HUES48 (cell line): Measurements from ENCODE around the gene HIRA.

Experiments
- H3K27ac ChIP-seq: one replicate; pipeline ENCODE4 v1.7.0; 2013; ENCODE audit warnings: low read depth, low read length, inconsistent platforms
- H3K27me3 ChIP-seq: 2 replicates; pipeline ENCODE4 v1.6.1; 2013; ENCODE audit warnings: mild to moderate bottlenecking, low read length; ENCODE audit not compliant: control insufficient read depth, insufficient read depth
- H3K36me3 ChIP-seq: 2 replicates; pipeline ENCODE4 v1.6.1; 2013; ENCODE audit warnings: low read length; ENCODE audit not compliant: control insufficient read depth, insufficient read depth
- H3K4me1 ChIP-seq: 2 replicates; pipeline ENCODE4 v1.6.1; 2013; ENCODE audit warnings: mild to moderate bottlenecking, low read length; ENCODE audit not compliant: control insufficient read depth, insufficient read depth
- H3K4me3 ChIP-seq: 2 replicates; pipeline ENCODE4 v1.5.1; 2013; ENCODE audit warnings: mild to moderate bottlenecking, low read depth, low read length
- H3K9ac ChIP-seq: 2 replicates; pipeline ENCODE4 v1.6.1; 2013; ENCODE audit warnings: mild to moderate bottlenecking, low read depth, low read length, moderate library complexity
- H3K9me3 ChIP-seq: 2 replicates; pipeline ENCODE4 v1.6.1; 2013; ENCODE audit warnings: low read length; ENCODE audit not compliant: control insufficient read depth, insufficient read depth

The HIRA gene

DNA sequence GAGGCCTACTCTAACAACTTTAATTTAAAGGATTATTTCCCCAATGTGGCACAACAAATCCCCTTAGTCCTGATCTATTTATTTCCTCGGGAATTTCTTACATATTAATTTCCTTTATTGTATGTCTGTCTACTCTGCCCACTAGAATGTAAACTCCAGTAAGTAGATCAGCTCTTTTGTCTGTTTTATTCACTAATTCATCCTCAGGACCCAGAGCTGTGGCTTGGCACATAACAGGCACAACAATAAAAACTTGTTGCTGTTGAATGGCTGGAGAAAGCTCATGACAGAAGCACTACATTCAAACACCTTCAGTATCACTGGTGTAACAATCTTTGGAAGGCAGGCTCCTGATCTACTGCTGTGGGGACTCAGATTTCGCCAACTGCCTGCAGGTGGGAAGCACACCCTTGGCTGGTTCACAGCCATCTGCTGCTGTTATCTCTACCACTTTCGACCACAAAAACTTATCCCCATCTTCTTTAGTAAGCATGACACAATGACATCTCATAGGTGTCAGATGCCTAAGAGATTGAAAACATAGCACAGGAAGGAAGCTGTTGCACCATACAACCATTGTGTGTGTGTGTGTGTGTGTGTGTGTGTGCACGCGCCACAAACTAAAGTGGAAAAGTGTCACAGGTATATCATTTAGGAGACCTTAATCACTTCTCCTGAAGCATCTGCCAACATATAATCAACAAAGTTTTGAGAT, 11.9 kb downstream of the HIRA start:
- Histone ChIP-seq H3K36me3 (peaks cover 5% of the 10 kb centered on the region; the same call in 1 of the 2 replicates), H3K9me3 (no peaks in the 10 kb centered on the region), H3K27ac (no peak overlapping the region), H3K4me3 (no peak overlapping the region), H3K9ac (no peak overlapping the region), H3K4me1 (peaks cover 14% of the 10 kb centered on the region), H3K27me3 (no peaks in the 10 kb centered on the region)

DNA sequence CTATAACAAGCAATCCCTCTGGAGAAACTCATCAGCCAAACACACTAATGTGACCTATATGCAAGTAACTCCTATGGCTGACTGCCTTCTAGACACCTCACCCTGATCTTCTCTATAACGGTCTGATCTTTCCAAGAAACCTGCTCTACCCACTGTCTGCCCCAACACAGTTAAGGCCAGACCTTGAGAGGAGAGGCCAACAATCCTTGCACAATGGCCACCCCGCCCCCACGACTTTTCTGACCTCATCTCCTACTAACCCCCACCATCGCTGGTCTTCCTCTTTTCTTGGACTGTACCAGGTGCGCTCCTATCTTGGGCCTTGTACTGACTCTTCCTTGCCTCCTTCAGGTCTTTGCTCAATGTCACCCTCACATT, 12.5 kb downstream of the HIRA start:
- Histone ChIP-seq H3K27me3 (no peaks in the 10 kb centered on the region), H3K9ac (no peak overlapping the region), H3K36me3 (no peaks in the 10 kb centered on the region; the same call in 1 of the 2 replicates), H3K9me3 (no peaks in the 10 kb centered on the region), H3K4me3 (no peak overlapping the region), H3K4me1 (peaks cover 16% of the 10 kb centered on the region), H3K27ac (no peak overlapping the region)

DNA sequence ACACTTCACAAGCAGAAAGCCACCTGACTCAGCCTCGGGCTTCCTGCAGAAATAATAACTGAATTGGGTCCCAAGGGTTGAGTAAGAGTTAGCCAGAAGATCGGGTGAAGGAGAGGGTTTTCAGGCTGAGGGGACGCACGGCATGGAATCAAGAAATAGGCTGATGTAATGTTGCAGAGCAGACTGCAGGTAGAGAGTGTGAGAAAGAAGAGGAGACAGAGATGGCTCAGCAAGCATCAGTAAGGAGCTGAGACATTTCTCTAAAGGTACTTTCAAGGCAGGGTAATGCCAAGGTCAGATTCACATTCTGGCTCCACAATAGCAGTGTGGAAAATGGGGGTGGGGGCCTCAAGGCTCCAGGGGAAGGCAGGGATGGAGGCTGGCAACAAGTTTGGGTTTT, 18.6 kb downstream of the HIRA start:
- Histone ChIP-seq H3K36me3 (peaks cover 30% of the 10 kb centered on the region), H3K9me3 (no peaks in the 10 kb centered on the region), H3K27ac (no peak overlapping the region)

DNA sequence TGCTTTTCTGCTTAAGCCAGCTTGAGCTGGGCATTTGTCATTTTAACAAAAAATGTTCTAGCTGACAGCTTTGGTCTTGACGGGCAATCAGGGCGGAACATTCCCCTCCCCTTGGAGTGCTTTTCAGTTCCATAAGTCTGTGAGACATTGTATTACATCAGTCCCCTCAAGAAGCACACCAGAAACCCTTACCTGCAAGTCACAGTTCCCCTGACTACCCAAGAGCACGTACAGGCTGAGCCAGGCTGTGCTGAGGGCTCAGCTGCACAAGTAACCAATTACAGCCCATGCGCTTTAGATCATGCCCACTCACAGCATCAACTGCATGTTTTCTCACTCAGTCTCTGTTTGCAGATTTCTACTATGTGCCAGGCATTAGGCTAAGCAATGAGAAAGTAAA, 19.1 kb downstream of the HIRA start:
- no peak overlapping the region for H3K4me3 ChIP-seq

More for the DNA sequence above, 18.6 kb downstream of the HIRA start:
- H3K9ac ChIP-seq, result no peak overlapping the region
- H3K4me3 ChIP-seq, result no peak overlapping the region
- H3K4me1 ChIP-seq, result 0 out of 2 replicates have a peak, but pooled peaks cover 3% of the 10 kb centered on the region
- H3K27me3 ChIP-seq, result no peaks in the 10 kb centered on the region

DNA sequence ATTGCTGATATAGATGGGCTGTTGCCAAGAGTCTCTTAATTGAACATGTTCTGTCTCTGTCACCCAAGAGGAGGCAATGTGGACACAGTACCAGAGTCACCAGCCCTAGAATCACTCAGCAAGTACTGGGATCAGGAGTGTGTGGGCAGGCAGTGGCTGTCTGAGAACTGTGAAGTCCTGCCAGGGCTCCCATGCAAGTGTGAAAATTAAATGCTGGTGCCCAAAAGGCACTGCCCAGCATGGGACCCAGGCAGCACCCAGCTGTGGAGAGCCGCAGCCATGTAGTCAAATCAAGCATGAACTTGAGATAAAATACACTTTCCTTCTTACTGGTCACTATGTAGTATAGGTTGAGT, 19.9 kb downstream of the HIRA start:
- Histone ChIP-seq H3K9ac (no peak overlapping the region), H3K27me3 (no peaks in the 10 kb centered on the region), H3K9me3 (no peaks in the 10 kb centered on the region), H3K4me1 (0 out of 2 replicates have a peak, but pooled peaks cover 3% of the 10 kb centered on the region), H3K27ac (no peak overlapping the region), H3K4me3 (no peak overlapping the region), H3K36me3 (peaks cover 42% of the 10 kb centered on the region)

More for the DNA sequence above, 19.1 kb downstream of the HIRA start:
- H3K36me3 ChIP-seq, result peaks cover 34% of the 10 kb centered on the region
- H3K9ac ChIP-seq, result no peak overlapping the region
- no peaks in the 10 kb centered on the region for H3K9me3 ChIP-seq
- 0 out of 2 replicates have a peak, but pooled peaks cover 3% of the 10 kb centered on the region for H3K4me1 ChIP-seq
- H3K27ac ChIP-seq, result no peak overlapping the region
- H3K27me3 ChIP-seq, result no peaks in the 10 kb centered on the region

DNA sequence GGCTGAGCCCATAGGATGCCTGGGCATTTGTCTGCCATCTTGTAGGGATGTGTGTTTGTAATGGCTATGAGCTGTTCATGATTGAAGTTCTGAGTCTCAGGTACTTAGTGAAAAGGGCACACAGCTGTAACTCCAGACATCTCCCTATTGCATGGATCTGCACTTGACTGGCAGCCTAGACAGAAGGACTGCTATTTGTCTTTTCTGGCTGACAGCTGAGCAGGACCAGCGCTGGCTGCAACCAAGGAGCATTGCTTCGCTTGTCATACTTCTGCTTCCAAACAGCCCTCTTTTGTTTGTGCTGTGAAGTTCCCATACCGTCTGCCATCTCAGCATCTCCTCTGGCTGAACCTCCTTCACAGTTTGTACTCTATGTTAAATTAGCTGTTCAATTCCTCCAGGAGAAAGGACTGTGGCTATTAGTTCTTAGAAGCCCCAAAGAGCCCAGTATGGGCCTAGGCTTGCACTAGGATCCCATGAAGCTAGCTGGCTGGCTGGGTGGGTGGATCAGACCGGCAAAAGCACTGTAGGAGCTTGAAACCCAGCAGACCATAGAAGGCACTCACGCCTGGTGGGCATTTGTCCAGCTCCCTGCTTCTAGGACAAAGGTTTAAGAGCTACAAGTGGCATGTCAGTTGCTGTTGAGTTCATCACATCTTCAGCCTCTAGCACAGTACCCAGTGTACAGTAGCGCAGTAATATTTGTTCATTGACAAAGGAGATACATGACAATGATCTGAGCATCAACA, 20.4 kb downstream of the HIRA start:
- 0 out of 2 replicates have a peak, but pooled peaks cover 3% of the 10 kb centered on the region for H3K4me1 ChIP-seq
- H3K27ac ChIP-seq, result no peak overlapping the region
- no peak overlapping the region for H3K4me3 ChIP-seq
- H3K27me3 ChIP-seq, result no peaks in the 10 kb centered on the region
- H3K9ac ChIP-seq, result no peak overlapping the region
- H3K36me3 ChIP-seq, result peaks cover 48% of the 10 kb centered on the region
- H3K9me3 ChIP-seq, result no peaks in the 10 kb centered on the region

DNA sequence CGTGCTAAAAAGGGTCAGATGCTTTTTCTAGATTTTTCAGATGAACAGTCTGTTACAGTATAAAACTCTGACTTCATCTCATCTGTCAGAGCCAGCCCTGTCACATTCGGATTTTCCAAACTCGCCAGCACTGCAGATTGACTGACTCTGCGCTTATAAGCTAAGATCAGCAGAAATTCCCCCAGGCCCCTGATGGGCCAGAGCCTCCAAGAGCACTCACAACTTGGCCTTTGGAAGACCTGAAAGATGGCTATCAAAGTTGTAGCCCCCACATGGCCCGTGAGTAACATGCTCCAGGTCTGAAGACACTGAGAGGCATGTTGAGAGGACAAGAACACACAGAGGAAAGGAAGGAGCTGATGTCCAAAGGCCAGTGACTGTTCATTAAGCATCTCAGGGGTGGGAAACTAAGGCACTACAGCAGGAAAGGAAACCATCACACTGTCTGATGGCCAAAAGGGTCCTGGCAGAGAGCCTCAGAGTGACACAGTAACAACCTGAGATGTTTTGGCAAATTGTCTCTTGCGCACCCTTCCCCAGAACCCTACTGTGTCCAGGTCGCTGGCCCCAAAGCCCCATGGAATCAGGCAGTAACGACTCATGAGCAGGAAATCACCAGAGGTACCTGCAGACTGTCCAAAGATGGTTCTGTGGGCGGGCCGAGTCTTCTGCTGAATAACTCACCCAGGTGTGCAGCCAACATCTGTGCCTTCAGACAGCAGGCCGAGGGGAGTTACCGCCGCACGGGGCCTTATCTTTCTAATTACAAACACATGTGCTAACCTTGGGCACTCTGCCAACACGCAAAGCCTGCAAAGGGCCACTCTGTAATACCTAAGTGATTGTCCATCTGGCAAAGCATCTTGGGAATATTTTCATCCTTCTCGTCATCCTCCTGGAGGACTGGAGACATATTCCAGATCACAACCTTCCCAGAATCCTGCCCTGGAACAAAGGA, 23.6 kb downstream of the HIRA start:
- Histone ChIP-seq H3K4me1 (no peaks in the 10 kb centered on the region), H3K4me3 (no peak overlapping the region), H3K9ac (no peak overlapping the region), H3K27ac (no peak overlapping the region), H3K27me3 (no peaks in the 10 kb centered on the region), H3K36me3 (peaks cover 70% of the 10 kb centered on the region), H3K9me3 (no peaks in the 10 kb centered on the region)

DNA sequence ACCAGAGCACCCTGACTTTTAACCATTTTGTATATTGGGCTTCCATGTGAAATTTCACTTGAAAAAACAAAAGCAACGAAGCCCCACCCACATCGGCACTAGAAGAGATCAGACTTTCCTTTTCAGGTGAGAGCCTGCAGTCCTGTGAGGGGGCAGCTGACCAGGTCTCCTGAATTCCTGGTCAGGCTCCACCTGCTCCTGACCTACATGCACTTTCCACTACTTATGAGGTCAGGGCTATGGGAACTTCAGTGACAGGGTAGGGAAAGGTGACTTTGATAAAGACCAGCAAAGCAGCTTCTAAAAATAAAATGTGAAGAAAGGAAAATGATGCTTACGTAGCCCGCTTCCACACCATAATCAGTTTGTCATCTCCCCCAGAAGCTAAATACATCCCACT, 24.7 kb downstream of the HIRA start:
- Histone ChIP-seq H3K27ac (no peak overlapping the region), H3K36me3 (peaks cover 76% of the 10 kb centered on the region), H3K27me3 (no peaks in the 10 kb centered on the region), H3K4me3 (no peak overlapping the region), H3K9me3 (no peaks in the 10 kb centered on the region), H3K4me1 (no peaks in the 10 kb centered on the region), H3K9ac (no peak overlapping the region)

DNA sequence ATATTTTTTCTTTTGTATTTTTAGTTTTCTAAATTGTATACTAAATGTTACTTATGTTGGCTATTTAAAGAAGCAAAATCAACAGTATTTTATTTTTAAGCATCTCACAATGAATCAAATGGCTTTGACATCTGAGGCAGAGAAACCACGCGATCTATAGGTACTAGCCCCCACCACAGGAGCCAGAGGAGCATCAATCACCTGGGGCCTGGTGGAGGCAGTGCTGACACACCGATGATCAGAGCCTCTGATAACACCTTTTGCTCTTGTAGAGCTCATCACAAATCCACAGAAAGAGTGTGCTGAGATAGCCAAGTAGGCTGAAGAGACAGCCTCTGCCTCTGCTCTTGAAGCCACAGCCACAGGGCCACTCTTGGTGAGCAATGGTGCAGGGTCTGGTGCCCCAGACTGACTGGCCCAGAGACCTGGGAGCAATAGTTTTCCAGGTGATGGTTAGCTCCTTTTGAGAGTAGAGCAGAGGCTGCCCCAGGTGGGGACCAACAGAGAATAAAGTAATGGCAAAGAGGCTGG, 25.2 kb downstream of the HIRA start:
- peaks cover 79% of the 10 kb centered on the region for H3K36me3 ChIP-seq
- H3K27me3 ChIP-seq, result no peaks in the 10 kb centered on the region
- no peak overlapping the region for H3K9ac ChIP-seq
- no peaks in the 10 kb centered on the region for H3K9me3 ChIP-seq
- no peak overlapping the region for H3K4me3 ChIP-seq
- H3K27ac ChIP-seq, result no peak overlapping the region
- no peaks in the 10 kb centered on the region for H3K4me1 ChIP-seq

DNA sequence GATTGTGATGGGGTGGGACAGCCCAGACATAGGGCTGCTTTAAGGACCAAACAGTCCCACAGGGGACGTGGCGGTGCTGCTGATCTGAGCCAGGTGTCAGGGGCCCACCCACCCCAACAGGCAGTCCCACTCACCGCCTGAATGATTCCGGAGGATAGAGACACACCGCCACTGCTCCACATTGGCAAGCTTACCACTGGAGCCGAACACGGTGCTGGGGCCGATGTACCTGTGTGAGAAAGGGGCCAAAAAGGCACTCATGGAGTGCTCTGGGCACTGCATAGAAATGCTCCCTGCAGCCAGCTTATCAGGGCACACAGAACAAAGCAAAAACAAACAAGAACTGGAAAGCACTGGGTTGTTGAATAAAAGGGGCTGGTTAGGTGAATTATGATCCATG, 25.9 kb downstream of the HIRA start:
- Histone ChIP-seq H3K9ac (no peak overlapping the region), H3K4me3 (no peak overlapping the region), H3K27me3 (no peaks in the 10 kb centered on the region), H3K9me3 (no peaks in the 10 kb centered on the region), H3K27ac (no peak overlapping the region), H3K36me3 (peaks cover 79% of the 10 kb centered on the region), H3K4me1 (no peaks in the 10 kb centered on the region)
